NCI-H2171 treated with DMSO at 0.1 percent for 48 hours (cell line): ENCODE measurements around the gene ZNF595.
"Not testable (repeated sequence)": the region's sequence is repeated elsewhere in the genome, so short reads cannot be mapped to it uniquely, and the experiment has no call there.

Experiments
- DNase-seq: peaks from one replicate; lab custom pipeline; 2025; lab: John Stamatoyannopoulos, UW

The ZNF595 gene

GRCh38 chr4:52804-53479 is at the start of gene ZNF595:
Gene ZNF595 (plus strand): TSS chr4:53321. CDS start chr4:53489, 168 bp downstream.
- DNase-seq = not testable (repeated sequence)

- not testable (repeated sequence) for DNase-seq
Measured at GRCh38 chr4:9937-10870, 42.9 kb upstream of the ZNF595 start.

- DNase-seq = not testable (repeated sequence)
Measured at GRCh38 chr4:11095-11815, 41.9 kb upstream of the ZNF595 start.

- DNase-seq = not testable (repeated sequence)
Measured at GRCh38 chr4:11816-12417, 41.2 kb upstream of the ZNF595 start.

DNA sequence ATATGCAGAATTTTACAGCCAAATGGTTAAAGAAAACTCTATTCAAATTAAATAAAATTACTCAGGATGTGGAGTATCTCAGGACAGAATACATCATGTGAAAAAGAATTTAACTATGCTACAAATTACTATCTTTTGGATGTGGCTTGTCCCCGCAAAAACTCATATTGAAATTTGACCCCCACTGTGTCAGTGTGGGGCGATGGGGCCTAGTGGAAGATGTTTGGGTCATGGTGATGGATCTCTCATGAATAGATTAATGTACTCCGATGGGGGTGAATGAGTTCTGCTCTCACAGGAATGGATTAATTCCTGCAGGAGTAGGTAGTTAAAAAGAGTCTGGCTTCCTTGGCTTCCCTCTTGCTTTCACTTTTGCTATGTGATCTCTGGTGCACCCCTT is 35.0 kb upstream of the ZNF595 start:
- DNase-seq = not testable (repeated sequence)

- not testable (repeated sequence) for DNase-seq
Measured at GRCh38 chr4:18589-18988, 34.5 kb upstream of the ZNF595 start.

DNA sequence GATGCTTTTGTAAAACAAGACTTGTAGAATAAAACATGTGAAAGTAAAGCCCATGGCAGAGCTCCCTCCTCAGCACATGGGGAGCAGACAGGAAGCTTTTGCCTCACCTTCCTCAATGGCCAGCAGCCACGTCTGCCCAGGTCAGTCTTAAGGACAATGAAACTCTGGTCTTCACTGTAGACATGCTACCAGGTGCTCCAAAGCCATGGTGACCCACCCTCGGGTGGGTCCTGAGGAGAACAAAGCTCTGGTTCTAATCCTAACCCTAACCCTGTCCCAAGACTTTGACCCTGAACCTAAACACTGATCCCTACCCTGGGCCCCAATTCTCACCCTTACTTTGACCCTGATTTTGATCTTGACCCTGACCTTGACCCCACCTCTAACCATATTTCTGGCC is 30.2 kb upstream of the ZNF595 start:
- not testable (repeated sequence) for DNase-seq

- not testable (repeated sequence) for DNase-seq
Measured at GRCh38 chr4:24359-24758, 28.8 kb upstream of the ZNF595 start.

- not testable (repeated sequence) for DNase-seq
Measured at GRCh38 chr4:27501-27900, 25.6 kb upstream of the ZNF595 start.

GRCh38 chr4:28767-29542 is 24.2 kb upstream of the ZNF595 start:
- not testable (repeated sequence) for DNase-seq

DNA sequence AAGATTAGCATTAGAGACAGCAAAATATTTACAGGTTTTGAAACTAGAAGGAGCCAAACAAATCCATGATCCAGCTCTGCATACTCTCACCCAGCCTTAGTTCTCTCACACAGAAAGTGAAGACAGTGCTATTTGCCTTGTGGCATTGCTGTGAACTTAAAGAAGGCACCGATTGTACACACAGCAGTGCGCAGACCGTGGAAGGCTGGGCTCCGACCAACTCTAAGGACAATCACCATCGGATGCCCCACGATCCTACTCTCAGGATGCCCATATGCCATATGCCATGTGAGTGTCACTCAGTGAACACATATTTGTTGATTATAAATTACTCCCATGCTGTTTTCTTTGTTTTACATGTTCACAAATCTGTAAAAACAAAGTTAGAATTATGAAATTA is 19.8 kb upstream of the ZNF595 start:
- not testable (repeated sequence) for DNase-seq

GRCh38 chr4:36559-37415 is 16.3 kb upstream of the ZNF595 start:
- DNase-seq = not testable (repeated sequence)

DNA sequence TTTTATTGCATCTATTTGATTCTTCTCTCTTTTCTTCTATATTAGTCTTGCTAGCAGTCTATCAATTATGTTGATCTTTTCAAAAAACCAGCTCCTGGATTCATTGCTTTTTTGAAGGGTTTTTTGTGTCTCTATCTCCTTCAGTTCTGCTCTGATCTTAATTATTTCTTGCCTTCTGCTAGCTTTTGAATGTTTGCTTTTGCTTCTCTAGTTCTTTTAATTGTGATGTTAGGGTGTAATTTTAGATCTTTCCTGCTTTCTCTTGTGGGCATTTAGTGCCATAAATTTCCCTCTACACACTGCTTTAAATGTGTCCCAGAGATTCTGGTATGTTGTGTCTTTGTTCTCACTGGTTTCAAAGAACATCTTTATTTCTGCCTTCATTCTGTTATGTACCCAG is 14.9 kb upstream of the ZNF595 start:
- DNase-seq = not testable (repeated sequence)

- DNase-seq = not testable (repeated sequence)
Measured at GRCh38 chr4:43375-43774, 9.7 kb upstream of the ZNF595 start.

DNA sequence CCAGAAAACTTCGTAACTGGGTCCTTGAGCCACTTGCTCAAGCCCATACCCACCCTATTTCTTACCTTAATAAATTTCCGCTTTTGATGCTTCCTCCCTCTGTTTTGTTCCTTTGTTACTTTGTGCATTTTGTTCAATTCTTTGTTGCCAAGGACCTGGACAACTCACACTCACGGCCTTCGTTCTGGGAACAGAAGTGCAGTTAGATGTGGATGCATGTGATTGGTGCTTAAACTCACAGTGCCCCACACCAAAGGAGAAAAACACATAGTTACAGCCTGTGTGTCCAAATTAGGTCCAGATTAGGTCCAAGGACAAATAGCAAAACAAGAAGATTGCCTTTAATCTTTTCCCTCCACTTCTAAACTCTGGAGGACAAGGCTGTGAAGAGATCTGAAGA is 1.9 kb upstream of the ZNF595 start:
- DNase-seq = not testable (repeated sequence)

- DNase-seq = not testable (repeated sequence)
Measured at GRCh38 chr4:51655-52277, 1.4 kb upstream of the ZNF595 start.

DNA sequence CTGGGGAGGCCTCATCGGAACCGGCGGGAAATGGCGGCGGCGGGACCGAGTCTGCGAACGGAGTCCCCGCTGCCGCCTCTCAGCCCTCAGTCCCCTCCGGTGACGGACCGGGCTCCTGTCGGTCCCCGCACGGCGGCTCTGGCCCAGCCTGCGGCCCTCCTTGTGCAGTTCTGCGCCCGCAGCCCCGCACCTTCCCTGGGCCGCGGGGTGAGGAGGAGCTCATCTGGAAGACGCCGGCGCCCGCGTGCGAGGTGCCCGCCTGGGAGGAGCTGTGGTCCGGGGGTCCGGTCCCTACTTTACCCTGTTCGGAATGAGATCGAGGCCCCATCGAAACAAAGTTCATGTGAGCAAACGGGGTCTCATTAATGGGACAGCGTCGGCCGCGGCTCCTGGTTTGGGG is 400 bp downstream of the ZNF595 start:
- DNase-seq = not testable (repeated sequence)

DNA sequence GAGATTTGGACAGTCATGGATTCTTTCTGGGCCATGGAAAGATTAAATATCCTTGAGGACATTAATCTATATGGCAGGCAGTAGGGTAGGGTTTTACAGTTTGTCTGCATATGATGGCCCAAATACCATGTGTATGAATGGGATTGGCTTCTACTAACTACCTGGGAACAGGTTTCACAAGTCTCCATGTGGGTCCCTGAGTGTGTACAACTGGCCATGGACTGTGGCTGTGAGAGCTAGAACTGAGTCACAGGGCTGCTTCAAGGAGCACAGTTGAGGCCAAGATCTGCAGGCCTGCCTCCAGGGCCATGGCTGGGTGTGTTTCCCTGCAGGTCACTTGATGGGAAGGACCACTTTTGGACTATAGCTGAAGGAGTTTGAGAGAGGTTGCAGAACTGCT is 11.6 kb downstream of the ZNF595 start:
- not testable (repeated sequence) for DNase-seq

- DNase-seq = no peak
Measured at GRCh38 chr4:71830-72229, 18.7 kb downstream of the ZNF595 start.

- DNase-seq = no peak
Measured at GRCh38 chr4:85951-86350, 32.8 kb downstream of the ZNF595 start.
